Karpas-422 (cell line): ENCODE results near the gene ADARB2. TPM values are rescaled to one million over a fixed set of nuclear protein-coding genes. Genes with fewer than 3 reads are reported as not detected.

ENCODE experiments used
- DNase-seq: peaks from one replicate; pipeline ENCODE4 v3.0.0-alpha.2; 2015
- H2AFZ ChIP-seq: fragments of 200-600 bp; sonication (generic); 2 replicates; pipeline ENCODE4 v1.6.1; 2014; ENCODE audit warnings: antibody characterized with exemption, low read length, mixed read lengths
- H3K27ac ChIP-seq: fragments of 200-600 bp; sonication (generic); 2 replicates; pipeline ENCODE4 v1.5.1; 2014; ENCODE audit warnings: mild to moderate bottlenecking, low read length, moderate library complexity
- H3K27me3 ChIP-seq: fragments of 200-600 bp; sonication (generic); 2 replicates; pipeline ENCODE4 v1.6.1; 2014; ENCODE audit warnings: low read length, mixed read lengths
- H3K36me3 ChIP-seq: fragments of 200-600 bp; sonication (generic); 2 replicates; pipeline ENCODE4 v1.6.1; 2014; ENCODE audit warnings: low read length, mixed read lengths; ENCODE audit not compliant: insufficient read depth
- H3K4me1 ChIP-seq: fragments of 200-600 bp; sonication (generic); 2 replicates; pipeline ENCODE4 v1.6.1; 2014; ENCODE audit warnings: mild to moderate bottlenecking, low read length, mixed read lengths
- H3K4me2 ChIP-seq: fragments of 200-600 bp; sonication (generic); 2 replicates; pipeline ENCODE4 v1.6.1; 2014; ENCODE audit warnings: low read length, low read depth, mild to moderate bottlenecking; ENCODE audit not compliant: poor library complexity, severe bottlenecking
- H3K4me3 ChIP-seq: fragments of 200-600 bp; sonication (generic); 2 replicates; pipeline ENCODE4 v1.5.1; 2014; ENCODE audit warnings: mild to moderate bottlenecking, antibody characterized with exemption, low read length, mixed read lengths
- H3K79me2 ChIP-seq: fragments of 200-600 bp; sonication (generic); 2 replicates; pipeline ENCODE4 v1.6.1; 2014; ENCODE audit warnings: mild to moderate bottlenecking, low read length, mixed read lengths
- H3K9ac ChIP-seq: fragments of 200-600 bp; sonication (generic); 2 replicates; pipeline ENCODE4 v1.6.0; 2014; ENCODE audit warnings: low read length
- H3K9me2 ChIP-seq: fragments of 200-600 bp; sonication (generic), shearing (Covaris generic); replicated peaks from 2 replicates; pipeline ENCODE4 v1.6.0; 2014; ENCODE audit warnings: mild to moderate bottlenecking, low read length, moderate library complexity; ENCODE audit not compliant: insufficient read depth
- H3K9me3 ChIP-seq: fragments of 300-700, 200-600 bp; sonication (generic); 2 replicates; pipeline ENCODE4 v1.6.1; 2014; ENCODE audit warnings: low read length, mixed read lengths
- H4K20me1 ChIP-seq: fragments of 200-600 bp; sonication (generic); 2 replicates; pipeline ENCODE4 v1.6.1; 2014; ENCODE audit warnings: mild to moderate bottlenecking, antibody characterized with exemption, low read length, low read depth; ENCODE audit not compliant: insufficient read depth
- total RNA-seq: library from RNA; depleted of rRNA; stranded (reverse); fragments of >200 nt; shearing (Covaris generic); gene quantifications from 2 replicates; pipeline ENCODE4 v1.2.3, GENCODE V29; 2014; ENCODE audit warnings: low replicate concordance

Gene ADARB2
- total RNA-seq, 1 experiment from 2014 or later: not detected

GRCh38 chr10:1548596-1548995, 188.7 kb downstream of the ADARB2 start:
- Histone ChIP-seq H3K27me3 (no peaks in the 10 kb centered on the region), H3K9me3 (no peaks in the 10 kb centered on the region), H4K20me1 (no peaks in the 10 kb centered on the region), H3K4me1 (no peaks in the 10 kb centered on the region), H2AFZ (no peak overlapping the region), H3K27ac (no peak overlapping the region), H3K9me2 (no peaks in the 10 kb centered on the region), H3K9ac (no peak overlapping the region), H3K4me3 (no peak overlapping the region), H3K79me2 (no peaks in the 10 kb centered on the region), H3K4me2 (no peak overlapping the region), H3K36me3 (no peaks in the 10 kb centered on the region)
- no peak for DNase-seq

DNA sequence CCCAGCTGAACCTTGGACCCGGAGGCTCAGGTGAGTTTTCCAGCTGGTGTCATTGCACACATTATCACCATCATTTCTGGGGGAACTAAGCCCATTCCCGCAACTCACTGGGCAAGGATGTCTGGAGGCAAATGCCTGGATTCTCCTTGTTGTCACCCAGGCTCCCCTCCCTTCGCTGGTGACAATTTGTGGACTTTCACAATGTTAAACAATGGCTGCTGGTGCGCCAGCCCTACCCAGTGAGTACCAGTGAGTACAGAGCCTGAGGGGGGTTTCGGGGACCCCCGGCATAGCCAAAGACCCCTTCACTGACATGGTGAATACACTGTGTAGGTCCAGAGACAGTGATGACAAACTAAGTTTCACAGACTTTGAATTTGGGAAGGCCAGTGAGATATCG, 189.2 kb downstream of the ADARB2 start:
- Histone ChIP-seq H3K9ac (no peak overlapping the region), H3K9me3 (no peaks in the 10 kb centered on the region), H3K4me2 (no peak overlapping the region), H3K36me3 (no peaks in the 10 kb centered on the region), H3K4me1 (no peaks in the 10 kb centered on the region), H2AFZ (no peak overlapping the region), H3K4me3 (no peak overlapping the region), H4K20me1 (no peaks in the 10 kb centered on the region), H3K27ac (no peak overlapping the region), H3K27me3 (no peaks in the 10 kb centered on the region), H3K79me2 (no peaks in the 10 kb centered on the region), H3K9me2 (no peaks in the 10 kb centered on the region)
- DNase-seq: no peak

GRCh38 chr10:1546431-1547110, 190.8 kb downstream of the ADARB2 start:
- Histone ChIP-seq H3K27ac (no peak overlapping the region), H3K36me3 (no peaks in the 10 kb centered on the region), H3K9ac (no peak overlapping the region), H3K4me2 (no peak overlapping the region), H3K9me3 (no peaks in the 10 kb centered on the region), H3K27me3 (no peaks in the 10 kb centered on the region), H4K20me1 (no peaks in the 10 kb centered on the region), H3K79me2 (no peaks in the 10 kb centered on the region), H3K4me3 (no peak overlapping the region), H3K9me2 (no peaks in the 10 kb centered on the region), H3K4me1 (no peaks in the 10 kb centered on the region), H2AFZ (no peak overlapping the region)
- no peak for DNase-seq

DNA sequence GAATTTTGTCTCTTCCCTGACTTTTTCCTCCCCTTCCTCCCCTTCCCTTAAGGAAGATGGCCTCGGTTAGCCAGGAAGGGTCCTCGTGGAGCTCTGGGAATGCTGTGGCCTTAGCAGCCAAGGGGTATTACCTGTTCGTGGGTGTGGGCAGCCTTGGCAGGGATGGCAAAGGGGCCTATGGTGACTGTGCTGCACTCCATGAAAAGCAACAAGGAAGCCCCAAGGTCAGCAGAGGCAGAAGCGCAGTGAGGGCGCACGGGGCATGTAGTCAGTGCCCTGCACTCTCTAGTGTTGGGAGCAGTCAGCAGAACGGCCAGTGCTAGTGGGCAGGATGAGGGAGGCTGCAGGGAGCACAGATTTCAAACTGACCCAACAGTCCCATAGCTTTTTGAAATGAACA, 191.8 kb downstream of the ADARB2 start:
- Histone ChIP-seq H3K4me2 (no peak overlapping the region), H3K27me3 (no peaks in the 10 kb centered on the region), H3K9ac (no peak overlapping the region), H3K27ac (no peak overlapping the region), H3K9me2 (no peaks in the 10 kb centered on the region), H3K4me1 (no peaks in the 10 kb centered on the region), H3K4me3 (no peak overlapping the region), H3K36me3 (no peaks in the 10 kb centered on the region), H3K79me2 (no peaks in the 10 kb centered on the region), H2AFZ (no peak overlapping the region), H4K20me1 (no peaks in the 10 kb centered on the region), H3K9me3 (no peaks in the 10 kb centered on the region)
- DNase-seq: no peak

DNA sequence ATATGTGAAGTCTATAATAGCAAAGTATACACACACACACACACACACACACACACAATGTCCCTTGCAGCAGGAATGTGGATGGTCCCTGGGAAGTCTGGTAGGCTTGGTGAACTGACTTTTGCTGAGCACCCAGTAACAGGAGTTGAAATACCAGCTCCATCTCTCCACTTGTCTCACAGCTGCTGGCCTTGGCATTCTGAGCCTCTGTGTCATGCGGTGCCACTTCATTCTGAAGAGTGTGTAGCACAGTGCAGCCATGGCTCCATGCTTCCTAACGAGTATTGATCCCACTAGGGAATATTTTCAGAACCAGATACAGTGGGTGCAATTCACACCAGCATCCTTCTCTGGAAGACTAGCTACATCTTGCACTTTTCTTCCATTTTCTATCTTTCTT, 192.4 kb downstream of the ADARB2 start:
- DNase-seq: no peak
- no peak overlapping the region for H3K4me2 ChIP-seq
- no peaks in the 10 kb centered on the region for H4K20me1 ChIP-seq
- H3K27me3 ChIP-seq: no peaks in the 10 kb centered on the region
- no peaks in the 10 kb centered on the region for H3K9me2 ChIP-seq
- no peaks in the 10 kb centered on the region for H3K4me1 ChIP-seq
- no peak overlapping the region for H3K9ac ChIP-seq
- no peak overlapping the region for H3K27ac ChIP-seq
- no peaks in the 10 kb centered on the region for H3K9me3 ChIP-seq
- H3K4me3 ChIP-seq: no peak overlapping the region
- H3K79me2 ChIP-seq: no peaks in the 10 kb centered on the region
- no peaks in the 10 kb centered on the region for H3K36me3 ChIP-seq
- H2AFZ ChIP-seq: no peak overlapping the region

DNA sequence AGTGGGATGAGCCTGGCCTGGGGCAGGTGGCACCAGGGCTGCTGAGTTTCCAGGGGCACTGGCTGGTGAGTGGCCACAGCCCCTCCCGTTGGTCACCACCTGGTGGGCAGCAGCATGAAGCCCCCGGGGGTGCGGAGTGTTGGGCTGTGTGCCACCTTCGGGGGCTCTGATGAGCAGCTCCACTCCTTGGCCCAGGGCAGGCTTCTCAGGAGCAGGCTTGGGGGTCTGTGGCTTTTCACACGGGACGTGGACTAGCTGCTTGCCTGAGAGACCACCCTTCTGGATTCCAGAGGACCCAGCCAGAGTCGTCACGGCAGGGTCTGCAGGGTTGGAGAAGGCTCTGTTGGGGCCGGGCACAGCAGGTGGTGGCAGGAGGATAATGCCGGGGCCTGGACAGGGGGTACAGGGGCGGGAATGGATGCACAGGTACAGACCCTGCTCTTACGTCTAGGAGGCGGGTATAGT, 193.1 kb downstream of the ADARB2 start:
- Histone ChIP-seq H3K27me3 (no peaks in the 10 kb centered on the region), H3K27ac (no peak overlapping the region), H3K4me3 (no peak overlapping the region), H3K9me3 (no peaks in the 10 kb centered on the region), H3K9ac (no peak overlapping the region), H3K4me1 (no peaks in the 10 kb centered on the region), H4K20me1 (no peaks in the 10 kb centered on the region), H3K4me2 (no peak overlapping the region), H3K9me2 (no peaks in the 10 kb centered on the region), H3K36me3 (no peaks in the 10 kb centered on the region), H3K79me2 (no peaks in the 10 kb centered on the region), H2AFZ (no peak overlapping the region)
- no peak for DNase-seq

GRCh38 chr10:1543596-1543995, 193.7 kb downstream of the ADARB2 start:
- Histone ChIP-seq H3K4me3 (no peak overlapping the region), H3K27ac (no peak overlapping the region), H2AFZ (no peak overlapping the region), H3K9me3 (no peaks in the 10 kb centered on the region), H3K4me1 (no peaks in the 10 kb centered on the region), H3K9ac (no peak overlapping the region), H3K79me2 (no peaks in the 10 kb centered on the region), H3K4me2 (no peak overlapping the region), H3K27me3 (no peaks in the 10 kb centered on the region), H4K20me1 (no peaks in the 10 kb centered on the region), H3K36me3 (no peaks in the 10 kb centered on the region), H3K9me2 (no peaks in the 10 kb centered on the region)
- no peak for DNase-seq

- Histone ChIP-seq H3K36me3 (no peaks in the 10 kb centered on the region), H3K4me2 (no peak overlapping the region), H3K4me1 (no peaks in the 10 kb centered on the region), H3K79me2 (no peaks in the 10 kb centered on the region), H3K9me2 (no peaks in the 10 kb centered on the region), H3K27ac (no peak overlapping the region), H3K9ac (no peak overlapping the region), H3K4me3 (no peak overlapping the region), H3K27me3 (no peaks in the 10 kb centered on the region), H3K9me3 (no peaks in the 10 kb centered on the region), H2AFZ (no peak overlapping the region), H4K20me1 (no peaks in the 10 kb centered on the region)
- no peak for DNase-seq
Measured at GRCh38 chr10:1542941-1543340, 194.4 kb downstream of the ADARB2 start.
